Endothelial cell (in vitro differentiated cells): Measurements from ENCODE around the gene KIF13A. TPM values are rescaled to one million over a fixed set of nuclear protein-coding genes. Genes with fewer than 3 reads are reported as not detected.

ENCODE experiments used
- DNase-seq: peaks from one replicate; pipeline ENCODE4 v3.0.0; 2021; ENCODE audit warnings: low spot score
- H3K27ac Mint-ChIP-seq: one replicate; pipeline ENCODE4 v1.8.0; 2021; ENCODE audit warnings: mixed read lengths, inconsistent platforms; ENCODE audit not compliant: unreplicated experiment
- H3K27me3 Mint-ChIP-seq: one replicate; pipeline ENCODE4 v1.8.0; 2021; ENCODE audit warnings: mild to moderate bottlenecking, moderate library complexity, mixed read lengths, inconsistent platforms; ENCODE audit not compliant: unreplicated experiment
- H3K36me3 Mint-ChIP-seq: one replicate; pipeline ENCODE4 v1.8.0; 2021; ENCODE audit warnings: mild to moderate bottlenecking, low read depth, mixed read lengths, inconsistent platforms; ENCODE audit not compliant: unreplicated experiment
- H3K4me1 Mint-ChIP-seq: one replicate; pipeline ENCODE4 v1.8.0; 2021; ENCODE audit warnings: mild to moderate bottlenecking, mixed read lengths, inconsistent platforms; ENCODE audit not compliant: unreplicated experiment
- H3K4me3 Mint-ChIP-seq: one replicate; pipeline ENCODE4 v1.8.0; 2021; ENCODE audit warnings: mild to moderate bottlenecking, mixed read lengths, inconsistent platforms; ENCODE audit not compliant: unreplicated experiment
- H3K9me3 Mint-ChIP-seq: one replicate; pipeline ENCODE4 v1.8.0; 2021; ENCODE audit warnings: mixed read lengths, inconsistent platforms; ENCODE audit not compliant: unreplicated experiment
- total RNA-seq: library from RNA; stranded (reverse); fragmentation: NEBNext Ultra II Directional; extraction: Animal tissue kit (Norgen Biotek cat#: 25700); gene quantifications from one replicate; pipeline ENCODE4 v1.2.1, GENCODE V29; 2021; ENCODE audit not compliant: unreplicated experiment
- TF ChIP-seq, protein P1 (sequence below): fragments of 200-600 bp; sonication (generic); IDR thresholded peaks from one replicate; pipeline ENCODE4 v1.5.0; 2021; ENCODE audit warnings: antibody characterized with exemption; ENCODE audit not compliant: unreplicated experiment

KIF13A gene
- total RNA-seq, 1 donor from 2014 or later = 139 TPM

- Mint-ChIP-seq H3K4me3 (no peak overlapping the region), H3K27me3 (peaks cover 2% of the 10 kb centered on the region), H3K27ac (peak overlapping the region; percentile 57), H3K4me1 (peaks cover 10% of the 10 kb centered on the region), H3K9me3 (no peaks in the 10 kb centered on the region), H3K36me3 (peaks cover 54% of the 10 kb centered on the region)
- TF ChIP-seq, protein P1, sequence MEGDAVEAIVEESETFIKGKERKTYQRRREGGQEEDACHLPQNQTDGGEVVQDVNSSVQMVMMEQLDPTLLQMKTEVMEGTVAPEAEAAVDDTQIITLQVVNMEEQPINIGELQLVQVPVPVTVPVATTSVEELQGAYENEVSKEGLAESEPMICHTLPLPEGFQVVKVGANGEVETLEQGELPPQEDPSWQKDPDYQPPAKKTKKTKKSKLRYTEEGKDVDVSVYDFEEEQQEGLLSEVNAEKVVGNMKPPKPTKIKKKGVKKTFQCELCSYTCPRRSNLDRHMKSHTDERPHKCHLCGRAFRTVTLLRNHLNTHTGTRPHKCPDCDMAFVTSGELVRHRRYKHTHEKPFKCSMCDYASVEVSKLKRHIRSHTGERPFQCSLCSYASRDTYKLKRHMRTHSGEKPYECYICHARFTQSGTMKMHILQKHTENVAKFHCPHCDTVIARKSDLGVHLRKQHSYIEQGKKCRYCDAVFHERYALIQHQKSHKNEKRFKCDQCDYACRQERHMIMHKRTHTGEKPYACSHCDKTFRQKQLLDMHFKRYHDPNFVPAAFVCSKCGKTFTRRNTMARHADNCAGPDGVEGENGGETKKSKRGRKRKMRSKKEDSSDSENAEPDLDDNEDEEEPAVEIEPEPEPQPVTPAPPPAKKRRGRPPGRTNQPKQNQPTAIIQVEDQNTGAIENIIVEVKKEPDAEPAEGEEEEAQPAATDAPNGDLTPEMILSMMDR = no peak
- DNase-seq = no peak
These were observed 184.0 kb downstream of the KIF13A start for GRCh38 chr6:17803409-17803808.

GRCh38 chr6:17798477-17799154, 188.8 kb downstream of the KIF13A start:
- H3K27ac Mint-ChIP-seq = no peak overlapping the region
- H3K9me3 Mint-ChIP-seq = no peaks in the 10 kb centered on the region
- peak overlapping the region; percentile 17 for H3K4me3 Mint-ChIP-seq
- H3K36me3 Mint-ChIP-seq = peaks cover 55% of the 10 kb centered on the region
- TF ChIP-seq, protein P1 = no peak
- H3K4me1 Mint-ChIP-seq = peaks cover 4% of the 10 kb centered on the region
- no peaks in the 10 kb centered on the region for H3K27me3 Mint-ChIP-seq
- no peak for DNase-seq

- no peak overlapping the region for H3K4me3 Mint-ChIP-seq
- no peaks in the 10 kb centered on the region for H3K9me3 Mint-ChIP-seq
- DNase-seq = no peak
- peaks cover 3% of the 10 kb centered on the region for H3K27me3 Mint-ChIP-seq
- peaks cover 20% of the 10 kb centered on the region for H3K4me1 Mint-ChIP-seq
- TF ChIP-seq, protein P1 = no peak
- peaks cover 48% of the 10 kb centered on the region for H3K36me3 Mint-ChIP-seq
- no peak overlapping the region for H3K27ac Mint-ChIP-seq
These were observed 196.9 kb downstream of the KIF13A start for GRCh38 chr6:17790489-17790888.

DNA sequence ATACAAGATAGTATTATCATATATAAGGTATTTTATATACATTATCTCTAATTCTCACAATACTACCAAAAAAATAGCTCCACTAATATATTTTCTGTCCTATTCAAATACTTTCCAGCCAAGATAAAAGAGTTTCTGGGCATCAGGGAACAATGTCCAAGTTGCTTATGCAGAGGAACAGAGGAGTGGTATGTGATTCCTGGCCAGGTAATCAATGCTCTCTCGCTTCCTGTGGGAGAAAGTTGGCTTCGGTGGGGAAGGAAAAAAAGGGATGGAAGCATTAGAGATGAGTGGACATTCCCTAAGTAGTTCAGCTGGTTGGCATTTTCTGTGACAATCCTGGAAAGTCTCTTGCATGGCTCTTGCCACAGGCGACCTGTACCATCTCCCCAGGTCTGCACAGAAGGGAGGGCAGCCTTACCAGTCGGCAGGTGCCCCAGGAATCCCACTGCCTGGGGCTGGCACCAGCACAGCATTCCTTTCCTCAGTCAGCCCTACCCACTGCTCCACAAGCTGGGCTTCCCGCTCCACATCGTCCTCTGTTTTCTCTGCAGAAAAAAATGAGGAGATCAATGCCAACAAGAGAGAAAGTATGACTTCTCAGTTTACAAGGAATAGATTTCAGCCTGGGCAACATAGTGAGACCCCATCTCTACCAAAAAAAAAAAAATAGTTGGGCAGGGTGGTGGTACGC, 202.2 kb downstream of the KIF13A start:
- H3K4me3 Mint-ChIP-seq = no peak overlapping the region
- H3K4me1 Mint-ChIP-seq = no peaks in the 10 kb centered on the region
- H3K27me3 Mint-ChIP-seq = no peaks in the 10 kb centered on the region
- no peaks in the 10 kb centered on the region for H3K9me3 Mint-ChIP-seq
- H3K36me3 Mint-ChIP-seq = peaks cover 59% of the 10 kb centered on the region
- TF ChIP-seq, protein P1 = no peak
- H3K27ac Mint-ChIP-seq = no peak overlapping the region
- DNase-seq = no peak

GRCh38 chr6:17780061-17780460, 207.4 kb downstream of the KIF13A start:
- TF ChIP-seq, protein P1 = no peak

More at GRCh38 chr6:17780061-17780460, 207.4 kb downstream of the KIF13A start:
- Mint-ChIP-seq H3K4me3 (no peak overlapping the region), H3K4me1 (no peaks in the 10 kb centered on the region), H3K27ac (no peak overlapping the region), H3K9me3 (no peaks in the 10 kb centered on the region), H3K27me3 (no peaks in the 10 kb centered on the region), H3K36me3 (peaks cover 42% of the 10 kb centered on the region)
- no peak for DNase-seq
